ENCODE measurements around the gene PDIK1L. TPM values are rescaled to one million over a fixed set of nuclear protein-coding genes. Genes with fewer than 3 reads are reported as not detected.
"Not testable (repeated sequence)": the region's sequence is repeated elsewhere in the genome, so short reads cannot be mapped to it uniquely, and the experiment has no call there.

The PDIK1L gene
- total RNA-seq, 1 donor from 2014 or later: 6.8 TPM

DNA sequence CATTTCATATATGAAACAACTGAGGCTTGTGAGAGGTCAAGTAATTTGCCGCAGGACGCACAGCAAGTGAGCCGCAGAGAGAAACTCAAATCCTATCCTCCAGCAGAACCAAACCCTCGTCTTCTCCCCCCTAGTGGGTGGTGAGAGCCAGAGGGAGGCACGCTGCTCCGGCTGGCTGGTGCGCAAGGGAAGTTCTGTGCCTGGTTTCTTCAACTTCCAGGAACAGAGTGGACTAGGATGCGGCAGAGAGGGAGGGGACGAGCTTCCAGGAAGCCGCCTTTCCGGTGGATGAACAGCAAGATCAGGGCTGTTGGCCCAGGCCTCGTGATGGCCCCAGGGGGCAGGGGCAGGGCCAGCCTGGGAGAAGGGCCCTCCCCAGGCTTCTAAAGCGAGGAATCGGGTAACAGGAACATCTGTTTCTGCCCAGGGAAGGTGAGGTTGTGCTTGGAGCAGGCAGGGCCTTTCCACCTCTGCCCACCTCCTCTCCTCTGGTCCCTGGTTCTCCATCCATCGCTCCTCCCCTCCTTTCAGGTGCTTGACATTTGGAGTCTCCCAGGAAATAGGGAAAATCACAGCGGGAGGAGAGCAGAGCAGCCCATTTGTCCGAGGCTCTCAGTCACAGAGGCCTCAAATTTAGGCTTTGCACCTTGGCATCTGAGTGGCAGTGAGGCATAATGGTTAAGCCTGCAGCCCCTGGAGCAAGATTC is 16.8 kb upstream of the PDIK1L start:
- H3K36me3 Mint-ChIP-seq (ENCODE audit: low read depth, unreplicated experiment): no peaks in the 10 kb centered on the region
- peaks cover 1% of the 10 kb centered on the region for H3K27me3 Mint-ChIP-seq (ENCODE audit: unreplicated experiment)
- peaks cover 22% of the 10 kb centered on the region for H3K4me1 Mint-ChIP-seq (ENCODE audit: unreplicated experiment)
- no peak overlapping the region for H3K27ac Mint-ChIP-seq (ENCODE audit: unreplicated experiment)
- TF ChIP-seq, protein P1, sequence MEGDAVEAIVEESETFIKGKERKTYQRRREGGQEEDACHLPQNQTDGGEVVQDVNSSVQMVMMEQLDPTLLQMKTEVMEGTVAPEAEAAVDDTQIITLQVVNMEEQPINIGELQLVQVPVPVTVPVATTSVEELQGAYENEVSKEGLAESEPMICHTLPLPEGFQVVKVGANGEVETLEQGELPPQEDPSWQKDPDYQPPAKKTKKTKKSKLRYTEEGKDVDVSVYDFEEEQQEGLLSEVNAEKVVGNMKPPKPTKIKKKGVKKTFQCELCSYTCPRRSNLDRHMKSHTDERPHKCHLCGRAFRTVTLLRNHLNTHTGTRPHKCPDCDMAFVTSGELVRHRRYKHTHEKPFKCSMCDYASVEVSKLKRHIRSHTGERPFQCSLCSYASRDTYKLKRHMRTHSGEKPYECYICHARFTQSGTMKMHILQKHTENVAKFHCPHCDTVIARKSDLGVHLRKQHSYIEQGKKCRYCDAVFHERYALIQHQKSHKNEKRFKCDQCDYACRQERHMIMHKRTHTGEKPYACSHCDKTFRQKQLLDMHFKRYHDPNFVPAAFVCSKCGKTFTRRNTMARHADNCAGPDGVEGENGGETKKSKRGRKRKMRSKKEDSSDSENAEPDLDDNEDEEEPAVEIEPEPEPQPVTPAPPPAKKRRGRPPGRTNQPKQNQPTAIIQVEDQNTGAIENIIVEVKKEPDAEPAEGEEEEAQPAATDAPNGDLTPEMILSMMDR (IDR thresholded peaks at IDR 0.05; ENCODE audit: unreplicated experiment): no peak
- H3K4me3 Mint-ChIP-seq (ENCODE audit: unreplicated experiment): no peak overlapping the region
- DNase-seq (ENCODE audit: low spot score): peak; percentile 58
- H3K9me3 Mint-ChIP-seq (ENCODE audit: unreplicated experiment): no peaks in the 10 kb centered on the region

- Mint-ChIP-seq H3K27me3 (ENCODE audit: unreplicated experiment) (peaks cover 3% of the 10 kb centered on the region), H3K4me1 (ENCODE audit: unreplicated experiment) (peaks cover 22% of the 10 kb centered on the region), H3K27ac (ENCODE audit: unreplicated experiment) (no peak overlapping the region), H3K4me3 (ENCODE audit: unreplicated experiment) (no peak overlapping the region), H3K36me3 (ENCODE audit: low read depth, unreplicated experiment) (no peaks in the 10 kb centered on the region), H3K9me3 (ENCODE audit: unreplicated experiment) (no peaks in the 10 kb centered on the region)
- TF ChIP-seq, protein P1 (IDR thresholded peaks at IDR 0.05; ENCODE audit: unreplicated experiment): no peak
- no peak for DNase-seq (ENCODE audit: low spot score)
These were observed 15.2 kb upstream of the PDIK1L start for GRCh38 chr1:26096471-26096870.

DNA sequence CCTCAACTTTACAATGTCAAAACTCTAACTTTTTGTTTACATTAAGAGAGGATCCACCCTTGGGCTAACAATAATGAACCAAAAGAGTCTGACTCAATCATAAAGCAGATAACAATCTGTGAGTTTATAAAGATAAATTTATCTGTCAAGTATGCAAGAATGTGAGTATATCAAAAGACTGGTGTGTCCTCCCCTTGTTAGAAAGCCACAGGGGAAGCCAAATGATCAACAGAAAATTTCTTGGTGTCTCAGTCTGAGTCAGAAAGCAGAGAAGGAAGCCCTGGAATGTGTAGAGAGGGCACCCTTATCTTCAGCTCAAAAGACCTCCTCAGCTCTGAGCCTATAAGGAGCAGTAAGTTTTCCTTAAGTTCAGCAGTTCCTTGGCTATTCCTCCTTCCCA is 13.9 kb upstream of the PDIK1L start:
- H3K4me1 Mint-ChIP-seq (ENCODE audit: unreplicated experiment): peaks cover 11% of the 10 kb centered on the region
- TF ChIP-seq, protein P1 (IDR thresholded peaks at IDR 0.05; ENCODE audit: unreplicated experiment): no peak
- no peak for DNase-seq (ENCODE audit: low spot score)
- no peak overlapping the region for H3K27ac Mint-ChIP-seq (ENCODE audit: unreplicated experiment)
- no peaks in the 10 kb centered on the region for H3K36me3 Mint-ChIP-seq (ENCODE audit: low read depth, unreplicated experiment)
- H3K27me3 Mint-ChIP-seq (ENCODE audit: unreplicated experiment): peaks cover 3% of the 10 kb centered on the region
- no peak overlapping the region for H3K4me3 Mint-ChIP-seq (ENCODE audit: unreplicated experiment)
- no peaks in the 10 kb centered on the region for H3K9me3 Mint-ChIP-seq (ENCODE audit: unreplicated experiment)

DNA sequence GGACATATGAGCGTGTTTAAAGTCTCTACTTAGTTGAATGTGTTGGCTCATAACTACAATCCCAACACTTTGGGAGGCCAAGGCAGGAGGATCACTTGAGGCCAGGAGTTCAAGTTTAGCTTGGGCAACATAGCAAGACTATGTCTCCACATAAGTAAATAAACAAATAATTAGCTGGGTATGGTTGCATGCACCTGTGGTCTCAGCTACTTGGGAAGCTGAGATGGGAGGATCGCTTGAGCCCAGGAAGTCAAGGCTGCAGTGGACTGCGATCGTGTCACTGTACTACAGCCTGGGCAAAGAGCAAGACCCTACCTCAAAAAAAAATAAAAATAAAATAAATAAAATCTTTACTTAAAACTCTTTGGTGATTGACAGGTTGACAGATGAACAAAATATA is 13.0 kb upstream of the PDIK1L start:
- no peak for DNase-seq (ENCODE audit: low spot score)
- no peak overlapping the region for H3K27ac Mint-ChIP-seq (ENCODE audit: unreplicated experiment)
- TF ChIP-seq, protein P1 (IDR thresholded peaks at IDR 0.05; ENCODE audit: unreplicated experiment): no peak
- H3K4me3 Mint-ChIP-seq (ENCODE audit: unreplicated experiment): no peak overlapping the region
- H3K36me3 Mint-ChIP-seq (ENCODE audit: low read depth, unreplicated experiment): no peaks in the 10 kb centered on the region
- H3K4me1 Mint-ChIP-seq (ENCODE audit: unreplicated experiment): peaks cover 7% of the 10 kb centered on the region
- peaks cover 3% of the 10 kb centered on the region for H3K27me3 Mint-ChIP-seq (ENCODE audit: unreplicated experiment)
- H3K9me3 Mint-ChIP-seq (ENCODE audit: unreplicated experiment): no peaks in the 10 kb centered on the region

DNA sequence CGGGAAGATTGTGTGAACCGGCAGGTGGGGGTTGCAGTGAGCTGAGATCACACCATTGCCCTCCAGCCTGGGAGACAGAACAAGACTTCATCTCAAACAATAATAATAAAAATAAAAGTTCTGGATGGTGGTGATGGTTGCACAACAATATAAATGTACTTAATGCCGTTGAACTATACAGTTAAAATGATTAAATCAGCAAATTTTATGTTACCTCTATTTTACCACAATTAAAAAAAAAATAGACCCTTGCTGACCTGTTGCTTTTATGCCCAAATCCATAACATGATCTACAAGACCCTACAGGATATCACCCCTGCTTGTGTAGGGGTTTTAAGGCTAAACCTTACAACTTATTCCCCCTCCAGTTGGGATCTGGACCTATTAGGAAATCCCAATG is 11.8 kb upstream of the PDIK1L start:
- TF ChIP-seq, protein P1 (IDR thresholded peaks at IDR 0.05; ENCODE audit: unreplicated experiment): no peak
- H3K27ac Mint-ChIP-seq (ENCODE audit: unreplicated experiment): no peak overlapping the region
- no peak for DNase-seq (ENCODE audit: low spot score)

GRCh38 chr1:26100204-26100603 is 11.4 kb upstream of the PDIK1L start:
- not testable (repeated sequence) for H3K27me3 Mint-ChIP-seq (ENCODE audit: unreplicated experiment); H3K27ac Mint-ChIP-seq (ENCODE audit: unreplicated experiment); H3K4me1 Mint-ChIP-seq (ENCODE audit: unreplicated experiment); DNase-seq (ENCODE audit: low spot score); H3K4me3 Mint-ChIP-seq (ENCODE audit: unreplicated experiment); H3K9me3 Mint-ChIP-seq (ENCODE audit: unreplicated experiment); H3K36me3 Mint-ChIP-seq (ENCODE audit: low read depth, unreplicated experiment)

More for the DNA sequence above, 11.8 kb upstream of the PDIK1L start:
- Mint-ChIP-seq H3K9me3 (ENCODE audit: unreplicated experiment) (no peaks in the 10 kb centered on the region), H3K4me1 (ENCODE audit: unreplicated experiment) (no peaks in the 10 kb centered on the region), H3K4me3 (ENCODE audit: unreplicated experiment) (no peak overlapping the region), H3K36me3 (ENCODE audit: low read depth, unreplicated experiment) (no peaks in the 10 kb centered on the region), H3K27me3 (ENCODE audit: unreplicated experiment) (peaks cover 3% of the 10 kb centered on the region)
